H1 (cell line): ENCODE measurements around the gene KIR2DL4. TPM values are rescaled to one million over a fixed set of nuclear protein-coding genes. Genes with fewer than 3 reads are reported as not detected.

ENCODE experiments used
- CTCF ChIA-PET: fragments of 300-600 bp; sonication (Branson Sonifier 250); formaldehyde crosslinking; loops from one replicate; lab custom pipeline; 2021; ENCODE audit not compliant: partially characterized antibody; lab: Charles Lee
- POLR2A ChIA-PET: fragments of 300-600 bp; sonication (Branson Sonifier 250); formaldehyde crosslinking; loops from one replicate; lab custom pipeline; 2021; ENCODE audit warnings: inconsistent platforms; ENCODE audit not compliant: partially characterized antibody; lab: Charles Lee
- DNase-seq, 2 experiments: peaks; one replicate each; pipeline versions ENCODE4 v3.0.0 to v3.0.0-alpha.2; 2010 to 2022; ENCODE audit warnings: low spot score in 2 of 2, low read depth in 1 of 2, mixed read lengths in 1 of 2
- FAIRE-seq: peaks from 2 replicates; lab custom pipeline; 2011; peaks lifted over from hg19 to GRCh38; lab: Jason Lieb, UNC
- H2AFZ ChIP-seq: 2 replicates; pipeline ENCODE4 v1.8.1; 2012; ENCODE audit warnings: low read length, inconsistent platforms
- H2AK5ac ChIP-seq: 2 replicates; pipeline ENCODE4 v1.6.1; 2013; ENCODE audit warnings: low read depth, low read length
- H2BK120ac ChIP-seq: replicated peaks from 2 replicates; pipeline ENCODE3; 2013; ENCODE audit warnings: low read depth, low read length, inconsistent platforms
- H2BK12ac ChIP-seq: 2 replicates; pipeline ENCODE4 v1.6.1; 2013; ENCODE audit warnings: low read depth, low read length
- H2BK15ac ChIP-seq: 2 replicates; pipeline ENCODE4 v1.6.1; 2013; ENCODE audit warnings: low read length
- H2BK20ac ChIP-seq: 2 replicates; pipeline ENCODE4 v1.6.1; 2013; ENCODE audit warnings: low read length
- H2BK5ac ChIP-seq: 2 replicates; pipeline ENCODE4 v1.6.1; 2013; ENCODE audit warnings: low read depth, low read length
- H3K14ac ChIP-seq: 2 replicates; pipeline ENCODE4 v1.6.1; 2013; ENCODE audit warnings: inconsistent platforms; ENCODE audit not compliant: insufficient read length
- H3K18ac ChIP-seq: 2 replicates; pipeline ENCODE4 v1.6.1; 2013; ENCODE audit warnings: low read length; ENCODE audit errors: extremely low read depth
- H3K23ac ChIP-seq: 2 replicates; pipeline ENCODE4 v1.6.1; 2013; ENCODE audit warnings: inconsistent platforms; ENCODE audit not compliant: insufficient read length
- H3K23me2 ChIP-seq: 2 replicates; pipeline ENCODE4 v1.6.1; 2013; ENCODE audit warnings: low read depth, low read length
- H3K27ac ChIP-seq: 2 replicates; pipeline ENCODE4 v1.6.1; 2011; ENCODE audit warnings: low read depth, low read length, inconsistent platforms
- H3K27me3 ChIP-seq, 4 experiments: replicated peaks in 1 of 4; 1 replicate in 1 of 4; 2 replicates in 3 of 4; pipeline versions ENCODE4 v1.6.1 to v1.8.1; 2011 to 2013; ENCODE audit warnings: low read length in 3 of 4, mild to moderate bottlenecking in 3 of 4, inconsistent platforms in 2 of 4, mixed read lengths in 2 of 4, moderate library complexity in 1 of 4; ENCODE audit not compliant: control insufficient read depth in 3 of 4, insufficient read depth in 3 of 4; ENCODE audit errors: extremely low read depth in 1 of 4
- H3K36me3 ChIP-seq, 4 experiments: 2 replicates each; pipeline versions ENCODE4 v1.6.1 to v1.8.1; 2011 to 2013; ENCODE audit warnings: mild to moderate bottlenecking in 4 of 4, low read length in 3 of 4, moderate library complexity in 2 of 4, control low read depth in 1 of 4, inconsistent platforms in 1 of 4; ENCODE audit not compliant: insufficient read depth in 4 of 4, control insufficient read depth in 2 of 4
- H3K4ac ChIP-seq: replicated peaks from 2 replicates; pipeline ENCODE3; 2013; ENCODE audit warnings: low read length, low read depth, mixed read lengths, inconsistent platforms; ENCODE audit not compliant: insufficient read length
- H3K4me1 ChIP-seq, 4 experiments: replicated peaks in 1 of 4; 1 replicate in 1 of 4; 2 replicates in 3 of 4; pipeline versions ENCODE4 v1.6.1 to v1.8.1; 2011 to 2013; ENCODE audit warnings: low read length in 3 of 4, inconsistent platforms in 2 of 4, mixed read lengths in 1 of 4; ENCODE audit not compliant: insufficient read depth in 4 of 4, control insufficient read depth in 3 of 4
- H3K4me2 ChIP-seq, 2 experiments: 2 replicates each; pipeline versions ENCODE4 v1.6.1 to v1.8.1; 2011 to 2013; ENCODE audit warnings: low read depth in 2 of 2, low read length in 2 of 2, control low read depth in 1 of 2, inconsistent platforms in 1 of 2, mild to moderate bottlenecking in 1 of 2; ENCODE audit not compliant: insufficient read depth in 1 of 2
- H3K4me3 ChIP-seq, 4 experiments: fragments of 200-600, 300-600 bp in 1 of 4; sonication (generic), shearing (Covaris generic), sonication (Bioruptor Twin) in 1 of 4; 2 replicates each; pipeline versions ENCODE4 v1.5.1 to v1.8.1; 2011 to 2016; ENCODE audit warnings: low read length in 4 of 4, low read depth in 3 of 4, control low read depth in 2 of 4, inconsistent platforms in 2 of 4, mild to moderate bottlenecking in 2 of 4, mixed read lengths in 1 of 4, moderate library complexity in 1 of 4; ENCODE audit not compliant: insufficient read depth in 2 of 4; ENCODE audit errors: extremely low read depth in 1 of 4
- H3K56ac ChIP-seq: replicated peaks from 2 replicates; pipeline ENCODE3; 2013; ENCODE audit warnings: low read depth, mild to moderate bottlenecking, mixed read lengths, low read length, inconsistent platforms; ENCODE audit not compliant: insufficient read length
- H3K79me1 ChIP-seq: 2 replicates; pipeline ENCODE4 v1.6.1; 2013; ENCODE audit warnings: low read depth, low read length, control low read depth
- H3K79me2 ChIP-seq, 2 experiments: 2 replicates each; pipeline versions ENCODE4 v1.6.1 to v1.8.1; 2012 to 2013; ENCODE audit warnings: low read length in 2 of 2, mild to moderate bottlenecking in 2 of 2, inconsistent platforms in 1 of 2; ENCODE audit not compliant: insufficient read depth in 2 of 2, control insufficient read depth in 1 of 2
- H3K9ac ChIP-seq, 4 experiments: replicated peaks in 1 of 4; 1 replicate in 1 of 4; 2 replicates in 3 of 4; pipeline versions ENCODE4 v1.6.1 to v1.8.1; 2011 to 2013; ENCODE audit warnings: low read depth in 3 of 4, low read length in 3 of 4, control low read depth in 2 of 4, mild to moderate bottlenecking in 2 of 4, moderate library complexity in 2 of 4, inconsistent platforms in 1 of 4; ENCODE audit errors: extremely low read depth in 1 of 4
- H3K9me3 ChIP-seq, 2 experiments: 2 replicates each; pipeline versions ENCODE4 v1.6.1 to v1.8.1; 2012 to 2013; ENCODE audit warnings: mild to moderate bottlenecking in 2 of 2, moderate library complexity in 2 of 2, control low read depth in 1 of 2, inconsistent platforms in 1 of 2, low read depth in 1 of 2, low read length in 1 of 2, mixed read lengths in 1 of 2; ENCODE audit not compliant: insufficient read depth in 2 of 2
- H4K20me1 ChIP-seq, 2 experiments: replicated peaks in 1 of 2; 2 replicates each; pipeline versions ENCODE3 to v1.8.1; 2011 to 2013; ENCODE audit warnings: inconsistent platforms in 2 of 2, low read length in 2 of 2, mild to moderate bottlenecking in 1 of 2; ENCODE audit not compliant: insufficient read depth in 2 of 2, control insufficient read depth in 1 of 2
- H4K5ac ChIP-seq: 2 replicates; pipeline ENCODE4 v1.6.1; 2013; ENCODE audit warnings: low read length, low read depth, mixed read lengths, inconsistent platforms; ENCODE audit not compliant: insufficient read length
- H4K8ac ChIP-seq: 2 replicates; pipeline ENCODE4 v1.8.0; 2013; ENCODE audit warnings: mild to moderate bottlenecking, moderate library complexity, low read length, inconsistent platforms; ENCODE audit not compliant: insufficient read depth; ENCODE audit errors: extremely low read depth
- H4K91ac ChIP-seq: replicated peaks from 2 replicates; pipeline ENCODE3; 2013; ENCODE audit warnings: low read length, mixed read lengths, inconsistent platforms; ENCODE audit not compliant: insufficient read length
- BACH1 ChIP-seq: IDR thresholded peaks from 2 replicates; pipeline ENCODE4 v1.6.1; 2012; ENCODE audit warnings: low read length, improper control_type of control experiment
- EGR1 ChIP-seq: IDR thresholded peaks from 2 replicates; pipeline ENCODE4 v1.6.1; 2011; ENCODE audit warnings: low read depth, low read length, borderline replicate concordance
- EP300 ChIP-seq, 2 experiments: IDR thresholded peaks; 1 replicate in 1 of 2; 2 replicates in 1 of 2; pipeline ENCODE4 v1.6.1; 2011 to 2012; ENCODE audit warnings: low read depth in 2 of 2, low read length in 2 of 2, mild to moderate bottlenecking in 2 of 2, borderline replicate concordance in 1 of 2, inconsistent platforms in 1 of 2, moderate library complexity in 1 of 2
- JUND ChIP-seq: IDR thresholded peaks from 2 replicates; pipeline ENCODE4 v1.6.1; 2011; ENCODE audit warnings: mild to moderate bottlenecking, improper control_type of control experiment, low read length
- KDM5A ChIP-seq: fragments of 200-600 bp; IDR thresholded peaks from 2 replicates; pipeline ENCODE4 v1.7.1; 2012; ENCODE audit warnings: mild to moderate bottlenecking, low read length, inconsistent platforms, mixed read lengths
- NRF1 ChIP-seq: IDR thresholded peaks from 2 replicates; pipeline ENCODE4 v1.6.1; 2011; ENCODE audit warnings: mild to moderate bottlenecking, low read depth, low read length, improper control_type of control experiment
- RFX5 ChIP-seq: IDR thresholded peaks from 2 replicates; pipeline ENCODE4 v1.6.1; 2011; ENCODE audit warnings: low read depth, low read length, improper control_type of control experiment, borderline replicate concordance
- RXRA ChIP-seq: IDR thresholded peaks from 2 replicates; pipeline ENCODE4 v1.6.1; 2011; ENCODE audit warnings: low read depth, mild to moderate bottlenecking, low read length, moderate library complexity; ENCODE audit not compliant: insufficient read depth
- SAP30 ChIP-seq: fragments of 300-600 bp; sonication (generic); IDR thresholded peaks from 2 replicates; pipeline ENCODE4 v1.7.1; 2012; ENCODE audit warnings: low read length, moderate library complexity, mild to moderate bottlenecking, inconsistent platforms; ENCODE audit not compliant: insufficient read depth, insufficient replicate concordance
- SIRT6 ChIP-seq: IDR thresholded peaks from one replicate; pipeline ENCODE4 v1.7.1; 2012; ENCODE audit warnings: low read length, inconsistent platforms
- SP1 ChIP-seq: IDR thresholded peaks from 2 replicates; pipeline ENCODE4 v1.6.1; 2011; ENCODE audit warnings: low read depth, low read length
- TBP ChIP-seq: IDR thresholded peaks from 2 replicates; pipeline ENCODE4 v1.6.1; 2011; ENCODE audit warnings: low read depth, low read length, improper control_type of control experiment
- ZNF274 ChIP-seq: IDR thresholded peaks from 2 replicates; pipeline ENCODE4 v1.7.0; 2012; ENCODE audit warnings: low read length, borderline replicate concordance; ENCODE audit errors: extremely low read depth
- WGBS, 2 experiments: shearing (Covaris generic) in 1 of 2; methylation state at CpG; one replicate each; pipeline versions ENCODE4 v1.1.6 to v1.1.7; 2013 to 2015; ENCODE audit warnings: low lambda C conversion rate in 2 of 2, mixed read lengths in 2 of 2, inconsistent platforms in 1 of 2, low coverage in 1 of 2, missing lambda C conversion rate in 1 of 2; ENCODE audit not compliant: insufficient replicate concordance in 2 of 2, insufficient coverage in 1 of 2, insufficient read length in 1 of 2; ENCODE audit errors: extremely low coverage in 1 of 2, missing lambda C conversion rate in 1 of 2; 5-methylcytosine and 5-hydroxymethylcytosine counted together
- polyA plus RNA-seq, 7 experiments: library from polyadenylated mRNA; depleted of rRNA in 3 of 7; stranded (reverse) in 5 of 7; unstranded in 2 of 7; fragments of >200 nt in 5 of 7; fragments of 200-250 nt in 2 of 7; gene quantifications; 1 replicate in 5 of 7; 2 replicates in 1 of 7; 4 replicates in 1 of 7; pipeline versions ENCODE4 v1.2.1 to v1.2.3, GENCODE V29; 2011 to 2013; ENCODE audit warnings: missing spikeins in 2 of 7, mixed read lengths in 2 of 7
- total RNA-seq: library from RNA; stranded (reverse); fragmentation: NEBNext Ultra II Directional; extraction: Animal tissue kit (Norgen Biotek cat#: 25700); gene quantifications from 2 replicates; pipeline ENCODE4 v1.2.1, GENCODE V29; 2021
- TF ChIP-seq, protein P1 (sequence below): IDR thresholded peaks from 2 replicates; pipeline ENCODE4 v1.6.1; 2012; ENCODE audit warnings: low read length, inconsistent platforms

Gene KIR2DL4
- total and polyA plus RNA-seq, 2 of the 8 experiments (the other 6 are each of a cell fraction or from before 2014, with no cell fraction given): not detected

DNA sequence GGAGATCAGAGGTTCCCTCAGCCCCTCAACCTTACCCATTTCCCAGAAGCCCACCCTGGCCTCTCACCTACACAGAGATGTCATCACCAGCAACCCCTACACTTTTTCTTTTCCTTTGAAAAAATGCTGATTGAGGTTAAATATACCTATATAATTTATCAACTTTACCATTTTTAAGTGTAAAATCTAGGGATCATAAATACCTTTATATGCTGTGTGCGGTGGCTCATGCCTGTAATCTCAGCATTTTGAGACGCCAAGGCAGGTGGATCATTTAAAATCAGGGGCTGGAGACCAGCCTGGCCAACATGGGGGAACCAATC lies 3.1 kb downstream of the KIR2DL4 start:
- no peak overlapping the region for H3K27ac ChIP-seq
- DNase-seq (no peak), FAIRE-seq (no peak)
- H2AFZ ChIP-seq: no peak overlapping the region
- no peaks in the 10 kb centered on the region; a peak in 1 of 8 replicates for H3K36me3 ChIP-seq
- H2AK5ac ChIP-seq: no peak overlapping the region
- H3K4me2 ChIP-seq: no peak overlapping the region
- no peaks in the 10 kb centered on the region for H3K27me3 ChIP-seq
- no peak overlapping the region for H3K9ac ChIP-seq
- H4K8ac ChIP-seq: no peak overlapping the region
- H3K4me3 ChIP-seq: no peak overlapping the region
- no peak overlapping the region for H3K14ac ChIP-seq
- H3K4ac ChIP-seq: no peak overlapping the region
- no peak overlapping the region for H3K56ac ChIP-seq
- H4K91ac ChIP-seq: no peak overlapping the region
- H3K23ac ChIP-seq: no peak overlapping the region
- H2BK12ac ChIP-seq: no peak overlapping the region
- H4K5ac ChIP-seq: no peak overlapping the region
- WGBS, 2 experiments: 63% methylated on average over 2 of the region's 2 CpGs; no CpG with 5 or more reads in 1 of the 2 experiments
- no peak overlapping the region for H2BK5ac ChIP-seq
- no peak overlapping the region for H2BK20ac ChIP-seq
- ChIA-PET POLR2A (no interaction called here), CTCF (no interaction called here)
- no peaks in the 10 kb centered on the region for H3K23me2 ChIP-seq
- no peak overlapping the region for H2BK120ac ChIP-seq
- H4K20me1 ChIP-seq: no peaks in the 10 kb centered on the region
- H3K9me3 ChIP-seq: peaks cover 73 to 78% of the 10 kb centered on the region in 2 experiments
- no peaks in the 10 kb centered on the region for H3K79me1 ChIP-seq
- no peaks in the 10 kb centered on the region for H3K79me2 ChIP-seq
- no peak overlapping the region for H2BK15ac ChIP-seq
- H3K18ac ChIP-seq: no peak overlapping the region
- H3K4me1 ChIP-seq: no peaks in the 10 kb centered on the region
- TF ChIP-seq, protein P1, sequence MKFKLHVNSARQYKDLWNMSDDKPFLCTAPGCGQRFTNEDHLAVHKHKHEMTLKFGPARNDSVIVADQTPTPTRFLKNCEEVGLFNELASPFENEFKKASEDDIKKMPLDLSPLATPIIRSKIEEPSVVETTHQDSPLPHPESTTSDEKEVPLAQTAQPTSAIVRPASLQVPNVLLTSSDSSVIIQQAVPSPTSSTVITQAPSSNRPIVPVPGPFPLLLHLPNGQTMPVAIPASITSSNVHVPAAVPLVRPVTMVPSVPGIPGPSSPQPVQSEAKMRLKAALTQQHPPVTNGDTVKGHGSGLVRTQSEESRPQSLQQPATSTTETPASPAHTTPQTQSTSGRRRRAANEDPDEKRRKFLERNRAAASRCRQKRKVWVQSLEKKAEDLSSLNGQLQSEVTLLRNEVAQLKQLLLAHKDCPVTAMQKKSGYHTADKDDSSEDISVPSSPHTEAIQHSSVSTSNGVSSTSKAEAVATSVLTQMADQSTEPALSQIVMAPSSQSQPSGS: no peak
- no peak for TF ChIP-seq JUND
- TF ChIP-seq NRF1: no peak
- TF ChIP-seq EP300 (IDR thresholded peaks at IDR 0.05; ENCODE audit: borderline replicate concordance in 1 of 2, low read depth in 2 of 2, low read length in 2 of 2): no peak
- no peak for TF ChIP-seq ZNF274
- TF ChIP-seq EGR1: no peak
- no peak for TF ChIP-seq BACH1
- TF ChIP-seq TBP: no peak
- TF ChIP-seq SAP30: no peak
- no peak for TF ChIP-seq SP1
- no peak for TF ChIP-seq RXRA
- no peak for TF ChIP-seq SIRT6
- TF ChIP-seq KDM5A: no peak
- no peak for TF ChIP-seq RFX5
